Osteoblast (primary cell): ENCODE results near the gene KNSTRN. TPM values are rescaled to one million over a fixed set of nuclear protein-coding genes. Genes with fewer than 3 reads are reported as not detected.

ENCODE experiments used
- DNase-seq: peaks from one replicate; pipeline ENCODE4 v3.0.0; 2011; ENCODE audit warnings: low spot score, mixed read lengths; ENCODE audit not compliant: insufficient read length; ENCODE audit errors: missing footprints
- H2AFZ ChIP-seq: 2 replicates; pipeline ENCODE4 v1.6.0; 2011; ENCODE audit warnings: mild to moderate bottlenecking, low read length
- H3K27ac ChIP-seq: 2 replicates; pipeline ENCODE4 v1.5.1; 2011; ENCODE audit warnings: mild to moderate bottlenecking, low read depth, low read length, moderate library complexity
- H3K27me3 ChIP-seq: 2 replicates; pipeline ENCODE4 v1.6.0; 2012; ENCODE audit warnings: mild to moderate bottlenecking, control low read depth, inconsistent platforms, low read length, moderate library complexity; ENCODE audit not compliant: insufficient read depth
- H3K36me3 ChIP-seq: 2 replicates; pipeline ENCODE4 v1.5.1; 2011; ENCODE audit warnings: mild to moderate bottlenecking, low read length, control low read depth, moderate library complexity; ENCODE audit not compliant: insufficient read depth
- H3K4me1 ChIP-seq: 2 replicates; pipeline ENCODE4 v1.5.1; 2011; ENCODE audit warnings: mild to moderate bottlenecking, low read length, control low read depth, moderate library complexity; ENCODE audit not compliant: insufficient read depth
- H3K4me2 ChIP-seq: 2 replicates; pipeline ENCODE4 v1.6.0; 2011; ENCODE audit warnings: mild to moderate bottlenecking, low read length; ENCODE audit not compliant: insufficient read depth
- H3K4me3 ChIP-seq: fragments of 200-600 bp; sonication (generic); 3 replicates; pipeline ENCODE4 v1.5.1; 2012; ENCODE audit warnings: mild to moderate bottlenecking, low read length, inconsistent platforms; ENCODE audit not compliant: insufficient read depth
- H3K79me2 ChIP-seq: 2 replicates; pipeline ENCODE4 v1.6.0; 2012; ENCODE audit warnings: mild to moderate bottlenecking, low read length, control low read depth, inconsistent platforms; ENCODE audit not compliant: insufficient read depth
- H3K9me3 ChIP-seq: 2 replicates; pipeline ENCODE4 v1.5.1; 2011; ENCODE audit warnings: low read depth, low read length, control low read depth
- H4K20me1 ChIP-seq: 2 replicates; pipeline ENCODE4 v1.6.0; 2012; ENCODE audit warnings: mild to moderate bottlenecking, low read length, control low read depth; ENCODE audit not compliant: insufficient read depth
- CTCF ChIP-seq: IDR thresholded peaks from 2 replicates; pipeline ENCODE4 v1.5.1; 2011; ENCODE audit warnings: mild to moderate bottlenecking, low read depth, low read length, moderate library complexity; ENCODE audit errors: extremely low read depth
- total RNA-seq: library from RNA; depleted of rRNA; stranded (reverse); fragments of >200 nt; gene quantifications from 2 replicates; pipeline ENCODE4 v1.2.3, GENCODE V29; 2012

Gene KNSTRN
- total RNA-seq, 1 donor: 19.9 TPM

GRCh38 chr15:40424483-40425115 lies 42.1 kb downstream of the KNSTRN start:
- Histone ChIP-seq H3K9me3 (no peaks in the 10 kb centered on the region), H2AFZ (no peak overlapping the region), H3K36me3 (no peaks in the 10 kb centered on the region), H3K79me2 (no peaks in the 10 kb centered on the region), H3K4me2 (no peak overlapping the region), H3K27me3 (peaks cover 5% of the 10 kb centered on the region), H3K4me3 (no peak overlapping the region), H3K27ac (no peak overlapping the region), H4K20me1 (peaks cover 5% of the 10 kb centered on the region), H3K4me1 (peaks cover 9% of the 10 kb centered on the region)
- TF ChIP-seq CTCF: no peak
- DNase-seq: peak; percentile 32

- Histone ChIP-seq H3K27me3 (peaks cover 14% of the 10 kb centered on the region), H2AFZ (no peak overlapping the region), H3K4me1 (peaks cover 11% of the 10 kb centered on the region), H3K27ac (no peak overlapping the region), H3K79me2 (no peaks in the 10 kb centered on the region), H3K4me3 (no peak overlapping the region), H4K20me1 (peaks cover 2% of the 10 kb centered on the region), H3K9me3 (no peaks in the 10 kb centered on the region), H3K4me2 (no peak overlapping the region), H3K36me3 (no peaks in the 10 kb centered on the region)
- no peak for TF ChIP-seq CTCF
- no peak for DNase-seq
Observed at GRCh38 chr15:40425681-40426080, 43.2 kb downstream of the KNSTRN start.

GRCh38 chr15:40427188-40427587 lies 44.7 kb downstream of the KNSTRN start:
- no peak for TF ChIP-seq CTCF
- Histone ChIP-seq H3K4me2 (no peak overlapping the region), H3K27me3 (peaks cover 15% of the 10 kb centered on the region), H3K4me3 (no peak overlapping the region), H3K36me3 (no peaks in the 10 kb centered on the region), H3K4me1 (peaks cover 2% of the 10 kb centered on the region), H3K79me2 (no peaks in the 10 kb centered on the region), H2AFZ (no peak overlapping the region), H3K9me3 (no peaks in the 10 kb centered on the region), H3K27ac (no peak overlapping the region), H4K20me1 (no peaks in the 10 kb centered on the region)
- DNase-seq: peak; percentile 8

- Histone ChIP-seq H3K9me3 (no peaks in the 10 kb centered on the region), H3K27ac (no peak overlapping the region), H3K4me1 (peaks cover 2% of the 10 kb centered on the region), H3K27me3 (peaks cover 18% of the 10 kb centered on the region), H4K20me1 (no peaks in the 10 kb centered on the region), H3K36me3 (no peaks in the 10 kb centered on the region), H3K4me2 (no peak overlapping the region), H2AFZ (no peak overlapping the region), H3K79me2 (no peaks in the 10 kb centered on the region), H3K4me3 (no peak overlapping the region)
- TF ChIP-seq CTCF: no peak
- peak; percentile 50 for DNase-seq
Observed at GRCh38 chr15:40428185-40428584, 45.7 kb downstream of the KNSTRN start.
